ENCODE measurements around the gene SIGLEC1.

The SIGLEC1 gene

GRCh38 chr20:3753501-3754275 lies 41.3 kb upstream of the SIGLEC1 start:
- Histone ChIP-seq H3K27me3 (ENCODE audit: control insufficient read depth in 1 of 2, insufficient read depth in 2 of 2, low read length in 2 of 2) (peaks cover 0 to 3% of the 10 kb centered on the region in 2 donors), H3K9ac (ENCODE audit: low read depth in 1 of 2, low read length in 2 of 2) (no peak overlapping the region), H3K4me1 (ENCODE audit: control insufficient read depth in 1 of 2, insufficient read depth in 2 of 2, low read length in 2 of 2) (peaks cover 12 to 21% of the 10 kb centered on the region in 2 donors), H3K4me3 (ENCODE audit: low read depth in 1 of 2, low read length in 2 of 2) (no peak overlapping the region), H3K27ac (ENCODE audit: low read depth, low read length) (no peak overlapping the region), H3K36me3 (ENCODE audit: control insufficient read depth in 1 of 2, insufficient read depth in 2 of 2, low read length in 2 of 2) (peaks cover 8 to 14% of the 10 kb centered on the region in 2 donors), H3K9me3 (ENCODE audit: control insufficient read depth in 1 of 2, low read length in 2 of 2) (no peaks in the 10 kb centered on the region)

- H3K4me1 ChIP-seq (ENCODE audit: control insufficient read depth in 1 of 2, insufficient read depth in 2 of 2, low read length in 2 of 2) = peaks cover 18 to 27% of the 10 kb centered on the region in 2 donors
- no peak overlapping the region for H3K27ac ChIP-seq (ENCODE audit: low read depth, low read length)
- no peak overlapping the region for H3K9ac ChIP-seq (ENCODE audit: low read depth in 1 of 2, low read length in 2 of 2)
Measured at GRCh38 chr20:3753098-3753497, 40.7 kb upstream of the SIGLEC1 start.

GRCh38 chr20:3752386-3752759 lies 40.0 kb upstream of the SIGLEC1 start:
- peaks cover 25 to 33% of the 10 kb centered on the region in 2 donors for H3K4me1 ChIP-seq (ENCODE audit: control insufficient read depth in 1 of 2, insufficient read depth in 2 of 2, low read length in 2 of 2)
- peak overlapping the region in 1 of 2 donors; percentile 2 for H3K9ac ChIP-seq (ENCODE audit: low read depth in 1 of 2, low read length in 2 of 2)
- H3K9me3 ChIP-seq (ENCODE audit: control insufficient read depth in 1 of 2, low read length in 2 of 2) = no peaks in the 10 kb centered on the region
- no peak overlapping the region for H3K27ac ChIP-seq (ENCODE audit: low read depth, low read length)
- H3K36me3 ChIP-seq (ENCODE audit: control insufficient read depth in 1 of 2, insufficient read depth in 2 of 2, low read length in 2 of 2) = peaks cover 4 to 6% of the 10 kb centered on the region in 2 donors
- peak overlapping the region; percentile 46 to 58 for H3K4me3 ChIP-seq (ENCODE audit: low read depth in 1 of 2, low read length in 2 of 2)
- H3K27me3 ChIP-seq (ENCODE audit: control insufficient read depth in 1 of 2, insufficient read depth in 2 of 2, low read length in 2 of 2) = peaks cover 0 to 3% of the 10 kb centered on the region in 2 donors

More at GRCh38 chr20:3753098-3753497, 40.7 kb upstream of the SIGLEC1 start:
- no peaks in the 10 kb centered on the region for H3K9me3 ChIP-seq (ENCODE audit: control insufficient read depth in 1 of 2, low read length in 2 of 2)
- H3K36me3 ChIP-seq (ENCODE audit: control insufficient read depth in 1 of 2, insufficient read depth in 2 of 2, low read length in 2 of 2) = peaks cover 6 to 8% of the 10 kb centered on the region in 2 donors
- peaks cover 0 to 3% of the 10 kb centered on the region in 2 donors for H3K27me3 ChIP-seq (ENCODE audit: control insufficient read depth in 1 of 2, insufficient read depth in 2 of 2, low read length in 2 of 2)
- no peak overlapping the region for H3K4me3 ChIP-seq (ENCODE audit: low read depth in 1 of 2, low read length in 2 of 2)

GRCh38 chr20:3751675-3752385 lies 39.4 kb upstream of the SIGLEC1 start:
- no peaks in the 10 kb centered on the region for H3K9me3 ChIP-seq (ENCODE audit: control insufficient read depth in 1 of 2, low read length in 2 of 2)
- peaks cover 4 to 6% of the 10 kb centered on the region in 2 donors for H3K36me3 ChIP-seq (ENCODE audit: control insufficient read depth in 1 of 2, insufficient read depth in 2 of 2, low read length in 2 of 2)
- H3K4me1 ChIP-seq (ENCODE audit: control insufficient read depth in 1 of 2, insufficient read depth in 2 of 2, low read length in 2 of 2) = peaks cover 30 to 37% of the 10 kb centered on the region in 2 donors
- H3K9ac ChIP-seq (ENCODE audit: low read depth in 1 of 2, low read length in 2 of 2) = peak overlapping the region in 1 of 2 donors; percentile 2
- peaks cover 0 to 3% of the 10 kb centered on the region in 2 donors for H3K27me3 ChIP-seq (ENCODE audit: control insufficient read depth in 1 of 2, insufficient read depth in 2 of 2, low read length in 2 of 2)
- H3K27ac ChIP-seq (ENCODE audit: low read depth, low read length) = peak overlapping the region; percentile 18
- peak overlapping the region; percentile 46 to 58 for H3K4me3 ChIP-seq (ENCODE audit: low read depth in 1 of 2, low read length in 2 of 2)

GRCh38 chr20:3751305-3751674 lies 38.9 kb upstream of the SIGLEC1 start:
- peaks cover 0 to 3% of the 10 kb centered on the region in 2 donors for H3K27me3 ChIP-seq (ENCODE audit: control insufficient read depth in 1 of 2, insufficient read depth in 2 of 2, low read length in 2 of 2)

GRCh38 chr20:3749689-3750531 lies 37.5 kb upstream of the SIGLEC1 start:
- H3K36me3 ChIP-seq (ENCODE audit: control insufficient read depth in 1 of 2, insufficient read depth in 2 of 2, low read length in 2 of 2) = peaks cover 0 to 4% of the 10 kb centered on the region in 2 donors
- no peak overlapping the region for H3K4me3 ChIP-seq (ENCODE audit: low read depth in 1 of 2, low read length in 2 of 2)
- peaks cover 0 to 3% of the 10 kb centered on the region in 2 donors for H3K27me3 ChIP-seq (ENCODE audit: control insufficient read depth in 1 of 2, insufficient read depth in 2 of 2, low read length in 2 of 2)
- H3K9me3 ChIP-seq (ENCODE audit: control insufficient read depth in 1 of 2, low read length in 2 of 2) = no peaks in the 10 kb centered on the region
- no peak overlapping the region for H3K9ac ChIP-seq (ENCODE audit: low read depth in 1 of 2, low read length in 2 of 2)
- peaks cover 31 to 37% of the 10 kb centered on the region in 2 donors for H3K4me1 ChIP-seq (ENCODE audit: control insufficient read depth in 1 of 2, insufficient read depth in 2 of 2, low read length in 2 of 2)
- H3K27ac ChIP-seq (ENCODE audit: low read depth, low read length) = no peak overlapping the region

More at GRCh38 chr20:3751305-3751674, 38.9 kb upstream of the SIGLEC1 start:
- Histone ChIP-seq H3K4me1 (ENCODE audit: control insufficient read depth in 1 of 2, insufficient read depth in 2 of 2, low read length in 2 of 2) (peaks cover 31 to 37% of the 10 kb centered on the region in 2 donors), H3K4me3 (ENCODE audit: low read depth in 1 of 2, low read length in 2 of 2) (peak overlapping the region in 1 of 2 donors; percentile 46), H3K9ac (ENCODE audit: low read depth in 1 of 2, low read length in 2 of 2) (no peak overlapping the region), H3K36me3 (ENCODE audit: control insufficient read depth in 1 of 2, insufficient read depth in 2 of 2, low read length in 2 of 2) (peaks cover 1 to 4% of the 10 kb centered on the region in 2 donors), H3K9me3 (ENCODE audit: control insufficient read depth in 1 of 2, low read length in 2 of 2) (no peaks in the 10 kb centered on the region), H3K27ac (ENCODE audit: low read depth, low read length) (no peak overlapping the region)

GRCh38 chr20:3749087-3749688 lies 36.8 kb upstream of the SIGLEC1 start:
- H3K36me3 ChIP-seq (ENCODE audit: control insufficient read depth in 1 of 2, insufficient read depth in 2 of 2, low read length in 2 of 2) = no peaks in the 10 kb centered on the region
- no peak overlapping the region for H3K4me3 ChIP-seq (ENCODE audit: low read depth in 1 of 2, low read length in 2 of 2)
- H3K9me3 ChIP-seq (ENCODE audit: control insufficient read depth in 1 of 2, low read length in 2 of 2) = no peaks in the 10 kb centered on the region
- no peak overlapping the region for H3K27ac ChIP-seq (ENCODE audit: low read depth, low read length)
- peaks cover 0 to 3% of the 10 kb centered on the region in 2 donors for H3K27me3 ChIP-seq (ENCODE audit: control insufficient read depth in 1 of 2, insufficient read depth in 2 of 2, low read length in 2 of 2)
- H3K4me1 ChIP-seq (ENCODE audit: control insufficient read depth in 1 of 2, insufficient read depth in 2 of 2, low read length in 2 of 2) = peaks cover 31 to 44% of the 10 kb centered on the region in 2 donors
- no peak overlapping the region for H3K9ac ChIP-seq (ENCODE audit: low read depth in 1 of 2, low read length in 2 of 2)

GRCh38 chr20:3748073-3748472 lies 35.7 kb upstream of the SIGLEC1 start:
- no peak overlapping the region for H3K27ac ChIP-seq (ENCODE audit: low read depth, low read length)
- no peak overlapping the region for H3K9ac ChIP-seq (ENCODE audit: low read depth in 1 of 2, low read length in 2 of 2)
- no peaks in the 10 kb centered on the region for H3K9me3 ChIP-seq (ENCODE audit: control insufficient read depth in 1 of 2, low read length in 2 of 2)
- peaks cover 0 to 3% of the 10 kb centered on the region in 2 donors for H3K27me3 ChIP-seq (ENCODE audit: control insufficient read depth in 1 of 2, insufficient read depth in 2 of 2, low read length in 2 of 2)
- H3K4me3 ChIP-seq (ENCODE audit: low read depth in 1 of 2, low read length in 2 of 2) = no peak overlapping the region
- no peaks in the 10 kb centered on the region for H3K36me3 ChIP-seq (ENCODE audit: control insufficient read depth in 1 of 2, insufficient read depth in 2 of 2, low read length in 2 of 2)
- H3K4me1 ChIP-seq (ENCODE audit: control insufficient read depth in 1 of 2, insufficient read depth in 2 of 2, low read length in 2 of 2) = peaks cover 31 to 44% of the 10 kb centered on the region in 2 donors

GRCh38 chr20:3747471-3747870 lies 35.1 kb upstream of the SIGLEC1 start:
- Histone ChIP-seq H3K36me3 (ENCODE audit: control insufficient read depth in 1 of 2, insufficient read depth in 2 of 2, low read length in 2 of 2) (no peaks in the 10 kb centered on the region), H3K9ac (ENCODE audit: low read depth in 1 of 2, low read length in 2 of 2) (no peak overlapping the region), H3K4me3 (ENCODE audit: low read depth in 1 of 2, low read length in 2 of 2) (no peak overlapping the region), H3K27me3 (ENCODE audit: control insufficient read depth in 1 of 2, insufficient read depth in 2 of 2, low read length in 2 of 2) (peaks cover 0 to 3% of the 10 kb centered on the region in 2 donors), H3K9me3 (ENCODE audit: control insufficient read depth in 1 of 2, low read length in 2 of 2) (no peaks in the 10 kb centered on the region), H3K27ac (ENCODE audit: low read depth, low read length) (no peak overlapping the region), H3K4me1 (ENCODE audit: control insufficient read depth in 1 of 2, insufficient read depth in 2 of 2, low read length in 2 of 2) (peaks cover 27 to 39% of the 10 kb centered on the region in 2 donors)
